Suprapubic skin (tissue), 4 donors: Measurements from ENCODE around the gene SLC30A1.

Source experiments
- EP300 ChIP-seq: sonication (generic); formaldehyde crosslinking; IDR thresholded peaks from one replicate; pipeline ENCODE4 v1.6.1; 2017; ENCODE audit warnings: antibody characterized with exemption
- POLR2A ChIP-seq, 2 donors: fragments of 450-650 bp; IDR thresholded peaks; one replicate each; pipeline ENCODE4 v1.6.1; 2017; ENCODE audit warnings: antibody characterized with exemption in 2 of 2, mild to moderate bottlenecking in 2 of 2, moderate library complexity in 2 of 2
- POLR2AphosphoS5 ChIP-seq, 3 donors: sonication (generic); formaldehyde crosslinking; IDR thresholded peaks; one replicate each; pipeline ENCODE4 v1.6.1; 2017; ENCODE audit warnings: antibody characterized with exemption in 3 of 3
- TF ChIP-seq, protein P1 (sequence below), 2 donors: fragments of 200-600 bp in 1 of 2; fragments of 450-650 bp in 1 of 2; sonication (generic) in 1 of 2; IDR thresholded peaks; one replicate each; pipeline ENCODE4 v1.5.1; 2016 to 2019; ENCODE audit warnings: antibody characterized with exemption in 2 of 2, mild to moderate bottlenecking in 1 of 2, moderate library complexity in 1 of 2

DNA sequence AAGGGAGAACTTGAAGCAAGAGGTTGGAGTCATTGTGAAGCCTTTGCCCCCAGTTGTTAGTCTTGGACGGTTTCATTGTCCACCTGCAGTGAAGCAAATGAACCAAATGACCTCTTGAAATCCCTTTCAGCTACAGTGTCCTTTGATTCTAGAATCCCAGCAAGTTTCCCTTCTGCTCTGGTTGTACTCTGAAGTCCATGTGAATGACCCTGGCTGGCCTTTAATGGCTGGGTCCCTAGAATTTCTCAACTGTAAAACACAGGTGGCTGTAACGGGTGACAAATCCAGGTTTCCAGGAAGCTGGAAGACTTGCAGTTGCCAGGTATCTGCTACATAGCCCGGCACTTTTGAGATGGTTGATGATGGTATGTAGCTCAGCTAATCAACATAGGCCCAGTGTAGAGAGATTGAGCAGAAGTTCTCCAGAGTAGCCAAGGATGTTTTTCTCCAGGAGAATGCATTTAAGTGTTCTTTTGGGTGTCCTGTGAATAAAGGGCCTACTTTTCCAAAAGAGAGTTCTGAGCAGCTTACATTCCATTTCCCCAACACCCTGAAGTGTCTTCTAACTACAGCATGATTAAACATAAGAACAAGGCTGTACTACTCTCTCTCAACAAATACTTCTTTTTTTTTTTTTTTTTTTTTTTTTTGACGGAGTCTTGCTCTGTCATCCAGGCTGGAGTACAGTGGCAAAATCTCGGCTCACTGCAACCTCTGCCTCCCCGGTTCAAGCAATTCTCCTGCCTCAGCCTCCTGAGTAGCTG lies 17.6 kb upstream of the SLC30A1 start:
- TF ChIP-seq POLR2A (IDR thresholded peaks at IDR 0.05) (no peak), POLR2AphosphoS5 (IDR thresholded peaks at IDR 0.05) (no peak), EP300 (no peak)
- TF ChIP-seq, protein P1, sequence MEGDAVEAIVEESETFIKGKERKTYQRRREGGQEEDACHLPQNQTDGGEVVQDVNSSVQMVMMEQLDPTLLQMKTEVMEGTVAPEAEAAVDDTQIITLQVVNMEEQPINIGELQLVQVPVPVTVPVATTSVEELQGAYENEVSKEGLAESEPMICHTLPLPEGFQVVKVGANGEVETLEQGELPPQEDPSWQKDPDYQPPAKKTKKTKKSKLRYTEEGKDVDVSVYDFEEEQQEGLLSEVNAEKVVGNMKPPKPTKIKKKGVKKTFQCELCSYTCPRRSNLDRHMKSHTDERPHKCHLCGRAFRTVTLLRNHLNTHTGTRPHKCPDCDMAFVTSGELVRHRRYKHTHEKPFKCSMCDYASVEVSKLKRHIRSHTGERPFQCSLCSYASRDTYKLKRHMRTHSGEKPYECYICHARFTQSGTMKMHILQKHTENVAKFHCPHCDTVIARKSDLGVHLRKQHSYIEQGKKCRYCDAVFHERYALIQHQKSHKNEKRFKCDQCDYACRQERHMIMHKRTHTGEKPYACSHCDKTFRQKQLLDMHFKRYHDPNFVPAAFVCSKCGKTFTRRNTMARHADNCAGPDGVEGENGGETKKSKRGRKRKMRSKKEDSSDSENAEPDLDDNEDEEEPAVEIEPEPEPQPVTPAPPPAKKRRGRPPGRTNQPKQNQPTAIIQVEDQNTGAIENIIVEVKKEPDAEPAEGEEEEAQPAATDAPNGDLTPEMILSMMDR (IDR thresholded peaks at IDR 0.05): no peak
